ENCODE data around the gene NTSR2. TPM values are rescaled to one million over a fixed set of nuclear protein-coding genes. Genes with fewer than 3 reads are reported as not detected.

The NTSR2 gene
- total RNA-seq, 1 experiment from 2014 or later = not detected

GRCh38 chr2:11616851-11617415 is 53.1 kb downstream of the NTSR2 start:
- Mint-ChIP-seq H3K27me3 (ENCODE audit: low read depth) (no peaks in the 10 kb centered on the region), H3K9me3 (no peaks in the 10 kb centered on the region), H3K36me3 (peaks cover 49% of the 10 kb centered on the region), H3K4me3 (no peak overlapping the region), H3K4me1 (no peaks in the 10 kb centered on the region), H3K27ac (no peak overlapping the region)
- CTCF ChIA-PET = interaction anchor here (1.4 kb wide), 1 partner anchor 139 kb away, joined by 3 read pairs; no protein-coding TSS in a partner anchor
- TF ChIP-seq ZNF317 (CRISPR knock-in tag; IDR thresholded peaks at IDR 0.05; ENCODE audit: borderline replicate concordance, low read depth) (no peak), ESRRA (CRISPR knock-in tag; IDR thresholded peaks at IDR 0.05; ENCODE audit: borderline replicate concordance) (no peak), MLX (CRISPR knock-in tag; IDR thresholded peaks at IDR 0.05) (no peak), ARID4B (CRISPR knock-in tag; IDR thresholded peaks at IDR 0.05; ENCODE audit: borderline replicate concordance) (no peak), NFE2L1 (CRISPR knock-in tag; IDR thresholded peaks at IDR 0.05) (no peak), CREM (CRISPR knock-in tag; IDR thresholded peaks at IDR 0.05) (no peak), ZNF263 (CRISPR knock-in tag; IDR thresholded peaks at IDR 0.05; ENCODE audit: low read depth) (no peak), USF2 (CRISPR knock-in tag; IDR thresholded peaks at IDR 0.05) (no peak), NR2C2 (CRISPR knock-in tag; IDR thresholded peaks at IDR 0.05) (no peak), NFYB (CRISPR knock-in tag; conservative IDR thresholded peaks at IDR 0.05; ENCODE audit: low read depth) (no peak), ERG (CRISPR knock-in tag; IDR thresholded peaks at IDR 0.05) (no peak), ZNF425 (CRISPR knock-in tag; conservative IDR thresholded peaks at IDR 0.05) (no peak)
- TF ChIP-seq, protein P1, sequence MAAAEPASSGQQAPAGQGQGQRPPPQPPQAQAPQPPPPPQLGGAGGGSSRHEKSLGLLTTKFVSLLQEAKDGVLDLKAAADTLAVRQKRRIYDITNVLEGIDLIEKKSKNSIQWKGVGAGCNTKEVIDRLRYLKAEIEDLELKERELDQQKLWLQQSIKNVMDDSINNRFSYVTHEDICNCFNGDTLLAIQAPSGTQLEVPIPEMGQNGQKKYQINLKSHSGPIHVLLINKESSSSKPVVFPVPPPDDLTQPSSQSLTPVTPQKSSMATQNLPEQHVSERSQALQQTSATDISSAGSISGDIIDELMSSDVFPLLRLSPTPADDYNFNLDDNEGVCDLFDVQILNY (CRISPR knock-in tag; IDR thresholded peaks at IDR 0.05) = no peak
- ATAC-seq (no peak), DNase-seq (ENCODE audit: low spot score) (no peak)
- POLR2A ChIA-PET = no interaction called here

GRCh38 chr2:11616097-11616687 is 53.8 kb downstream of the NTSR2 start:
- no peak overlapping the region for H3K4me3 Mint-ChIP-seq
- peaks cover 45% of the 10 kb centered on the region for H3K36me3 Mint-ChIP-seq
- no peak for ATAC-seq
- ChIA-PET CTCF (interaction anchor here (1.4 kb wide), 1 partner anchor 138 kb away, joined by 3 read pairs; no protein-coding TSS in a partner anchor), POLR2A (no interaction called here)
- H3K4me1 Mint-ChIP-seq = no peaks in the 10 kb centered on the region
- no peaks in the 10 kb centered on the region for H3K9me3 Mint-ChIP-seq
- H3K27ac Mint-ChIP-seq = no peak overlapping the region; the same call in 1 of the 2 replicates
- no peaks in the 10 kb centered on the region for H3K27me3 Mint-ChIP-seq (ENCODE audit: low read depth)
- DNase-seq (ENCODE audit: low spot score) = no peak
- TF ChIP-seq ETV6 (CRISPR knock-in tag; IDR thresholded peaks at IDR 0.05) (no peak), ZNF138 (CRISPR knock-in tag; conservative IDR thresholded peaks at IDR 0.05) (no peak), MXD4 (CRISPR knock-in tag; IDR thresholded peaks at IDR 0.05; ENCODE audit: borderline replicate concordance) (no peak), SMAD4 (CRISPR knock-in tag; IDR thresholded peaks at IDR 0.05) (no peak), NR3C1 (CRISPR knock-in tag; conservative IDR thresholded peaks at IDR 0.05; ENCODE audit: low read depth) (no peak), NFE2L1 (CRISPR knock-in tag; IDR thresholded peaks at IDR 0.05) (no peak), ZNF317 (CRISPR knock-in tag; IDR thresholded peaks at IDR 0.05; ENCODE audit: borderline replicate concordance, low read depth) (no peak), EMX1 (CRISPR knock-in tag; IDR thresholded peaks at IDR 0.05) (no peak), FOXP1 (CRISPR knock-in tag; IDR thresholded peaks at IDR 0.05; ENCODE audit: borderline replicate concordance) (no peak)
- TF ChIP-seq, protein P2, sequence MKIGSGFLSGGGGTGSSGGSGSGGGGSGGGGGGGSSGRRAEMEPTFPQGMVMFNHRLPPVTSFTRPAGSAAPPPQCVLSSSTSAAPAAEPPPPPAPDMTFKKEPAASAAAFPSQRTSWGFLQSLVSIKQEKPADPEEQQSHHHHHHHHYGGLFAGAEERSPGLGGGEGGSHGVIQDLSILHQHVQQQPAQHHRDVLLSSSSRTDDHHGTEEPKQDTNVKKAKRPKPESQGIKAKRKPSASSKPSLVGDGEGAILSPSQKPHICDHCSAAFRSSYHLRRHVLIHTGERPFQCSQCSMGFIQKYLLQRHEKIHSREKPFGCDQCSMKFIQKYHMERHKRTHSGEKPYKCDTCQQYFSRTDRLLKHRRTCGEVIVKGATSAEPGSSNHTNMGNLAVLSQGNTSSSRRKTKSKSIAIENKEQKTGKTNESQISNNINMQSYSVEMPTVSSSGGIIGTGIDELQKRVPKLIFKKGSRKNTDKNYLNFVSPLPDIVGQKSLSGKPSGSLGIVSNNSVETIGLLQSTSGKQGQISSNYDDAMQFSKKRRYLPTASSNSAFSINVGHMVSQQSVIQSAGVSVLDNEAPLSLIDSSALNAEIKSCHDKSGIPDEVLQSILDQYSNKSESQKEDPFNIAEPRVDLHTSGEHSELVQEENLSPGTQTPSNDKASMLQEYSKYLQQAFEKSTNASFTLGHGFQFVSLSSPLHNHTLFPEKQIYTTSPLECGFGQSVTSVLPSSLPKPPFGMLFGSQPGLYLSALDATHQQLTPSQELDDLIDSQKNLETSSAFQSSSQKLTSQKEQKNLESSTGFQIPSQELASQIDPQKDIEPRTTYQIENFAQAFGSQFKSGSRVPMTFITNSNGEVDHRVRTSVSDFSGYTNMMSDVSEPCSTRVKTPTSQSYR (CRISPR knock-in tag; IDR thresholded peaks at IDR 0.05) = no peak

Measured in WTC11 (cell line).